ENCODE results near the gene FNBP1.
"Not testable (repeated sequence)": the region's sequence is repeated elsewhere in the genome, so short reads cannot be mapped to it uniquely, and the experiment has no call there.

GRCh38 chr9:129997706-129998105 is 45.3 kb downstream of the FNBP1 start:
- not testable (repeated sequence) for TF ChIP-seq CTCF (conservative IDR thresholded peaks at IDR 0.05; ENCODE audit: low read length); EZH2phosphoT487 (IDR thresholded peaks at IDR 0.05; ENCODE audit: borderline replicate concordance)

All from Loucy (cell line).